BE2C (cell line): ENCODE data around the gene TFG.

Source experiments
- DNase-seq: peaks from one replicate; pipeline ENCODE4 v3.0.0-alpha.2; 2020
- H3K27me3 ChIP-seq: fragments of 250-450 bp; sonication (Bioruptor Pico); 2 replicates; pipeline ENCODE4 v1.5.1; 2020; ENCODE audit warnings: mild to moderate bottlenecking
- H3K36me3 ChIP-seq: fragments of 250-450 bp; sonication (Bioruptor Pico); 2 replicates; pipeline ENCODE4 v1.5.1; 2020; ENCODE audit warnings: mild to moderate bottlenecking
- H3K4me1 ChIP-seq: fragments of 250-450 bp; sonication (Bioruptor Pico); 2 replicates; pipeline ENCODE4 v1.5.1; 2020
- H3K4me3 ChIP-seq: 2 replicates; pipeline ENCODE4 v1.5.1; 2011; ENCODE audit warnings: low read depth, low read length
- H3K9me3 ChIP-seq: fragments of 250-450 bp; sonication (Bioruptor Pico); 2 replicates; pipeline ENCODE4 v1.5.1; 2020
- TF ChIP-seq, protein P1 (sequence below): IDR thresholded peaks from 2 replicates; pipeline ENCODE4 v1.5.1; 2012; ENCODE audit warnings: mild to moderate bottlenecking, low read depth, low read length

Gene TFG

GRCh38 chr3:100717063-100717462 is 7.8 kb downstream of the TFG start:
- TF ChIP-seq, protein P1, sequence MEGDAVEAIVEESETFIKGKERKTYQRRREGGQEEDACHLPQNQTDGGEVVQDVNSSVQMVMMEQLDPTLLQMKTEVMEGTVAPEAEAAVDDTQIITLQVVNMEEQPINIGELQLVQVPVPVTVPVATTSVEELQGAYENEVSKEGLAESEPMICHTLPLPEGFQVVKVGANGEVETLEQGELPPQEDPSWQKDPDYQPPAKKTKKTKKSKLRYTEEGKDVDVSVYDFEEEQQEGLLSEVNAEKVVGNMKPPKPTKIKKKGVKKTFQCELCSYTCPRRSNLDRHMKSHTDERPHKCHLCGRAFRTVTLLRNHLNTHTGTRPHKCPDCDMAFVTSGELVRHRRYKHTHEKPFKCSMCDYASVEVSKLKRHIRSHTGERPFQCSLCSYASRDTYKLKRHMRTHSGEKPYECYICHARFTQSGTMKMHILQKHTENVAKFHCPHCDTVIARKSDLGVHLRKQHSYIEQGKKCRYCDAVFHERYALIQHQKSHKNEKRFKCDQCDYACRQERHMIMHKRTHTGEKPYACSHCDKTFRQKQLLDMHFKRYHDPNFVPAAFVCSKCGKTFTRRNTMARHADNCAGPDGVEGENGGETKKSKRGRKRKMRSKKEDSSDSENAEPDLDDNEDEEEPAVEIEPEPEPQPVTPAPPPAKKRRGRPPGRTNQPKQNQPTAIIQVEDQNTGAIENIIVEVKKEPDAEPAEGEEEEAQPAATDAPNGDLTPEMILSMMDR = no peak
- no peak for DNase-seq
- peaks cover 63% of the 10 kb centered on the region for H3K36me3 ChIP-seq

GRCh38 chr3:100717637-100718487 is 8.6 kb downstream of the TFG start:
- no peaks in the 10 kb centered on the region for H3K4me1 ChIP-seq
- TF ChIP-seq, protein P1 = no peak
- H3K4me3 ChIP-seq = no peak overlapping the region
- no peak for DNase-seq
- peaks cover 71% of the 10 kb centered on the region for H3K36me3 ChIP-seq
- H3K27me3 ChIP-seq = no peaks in the 10 kb centered on the region
- H3K9me3 ChIP-seq = no peaks in the 10 kb centered on the region; the same call in 1 of the 2 replicates

More at GRCh38 chr3:100717063-100717462, 7.8 kb downstream of the TFG start:
- Histone ChIP-seq H3K4me3 (no peak overlapping the region), H3K27me3 (no peaks in the 10 kb centered on the region), H3K4me1 (no peaks in the 10 kb centered on the region), H3K9me3 (no peaks in the 10 kb centered on the region; the same call in 1 of the 2 replicates)

DNA sequence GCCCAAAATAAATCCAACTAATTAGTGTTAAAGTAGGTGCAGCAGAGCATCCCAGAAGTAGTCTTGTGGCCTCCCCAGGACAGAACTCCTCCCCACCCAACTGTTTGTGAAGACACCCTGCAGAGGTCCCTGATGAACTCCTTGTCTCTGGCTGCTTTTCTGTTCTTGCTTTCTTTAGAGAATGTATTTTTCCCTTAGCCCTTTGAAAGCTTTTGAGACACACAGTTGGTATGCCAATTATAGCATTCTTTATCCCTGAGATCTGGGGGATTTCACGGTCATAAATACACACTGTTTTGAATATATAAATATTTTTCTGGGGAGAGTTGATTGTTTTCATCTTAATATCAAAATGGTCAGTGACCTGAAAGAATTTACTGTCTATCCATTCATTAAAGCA is 9.8 kb downstream of the TFG start:
- TF ChIP-seq, protein P1 = no peak
- Histone ChIP-seq H3K4me3 (no peak overlapping the region), H3K36me3 (peaks cover 63% of the 10 kb centered on the region), H3K9me3 (no peaks in the 10 kb centered on the region; the same call in 1 of the 2 replicates), H3K27me3 (no peaks in the 10 kb centered on the region), H3K4me1 (no peaks in the 10 kb centered on the region)
- no peak for DNase-seq

- DNase-seq = no peak
- Histone ChIP-seq H3K4me3 (no peak overlapping the region), H3K27me3 (no peaks in the 10 kb centered on the region), H3K4me1 (no peaks in the 10 kb centered on the region), H3K9me3 (no peaks in the 10 kb centered on the region; the same call in 1 of the 2 replicates), H3K36me3 (peaks cover 60% of the 10 kb centered on the region)
- TF ChIP-seq, protein P1 = no peak
These were observed 11.1 kb downstream of the TFG start for GRCh38 chr3:100720426-100720825.

DNA sequence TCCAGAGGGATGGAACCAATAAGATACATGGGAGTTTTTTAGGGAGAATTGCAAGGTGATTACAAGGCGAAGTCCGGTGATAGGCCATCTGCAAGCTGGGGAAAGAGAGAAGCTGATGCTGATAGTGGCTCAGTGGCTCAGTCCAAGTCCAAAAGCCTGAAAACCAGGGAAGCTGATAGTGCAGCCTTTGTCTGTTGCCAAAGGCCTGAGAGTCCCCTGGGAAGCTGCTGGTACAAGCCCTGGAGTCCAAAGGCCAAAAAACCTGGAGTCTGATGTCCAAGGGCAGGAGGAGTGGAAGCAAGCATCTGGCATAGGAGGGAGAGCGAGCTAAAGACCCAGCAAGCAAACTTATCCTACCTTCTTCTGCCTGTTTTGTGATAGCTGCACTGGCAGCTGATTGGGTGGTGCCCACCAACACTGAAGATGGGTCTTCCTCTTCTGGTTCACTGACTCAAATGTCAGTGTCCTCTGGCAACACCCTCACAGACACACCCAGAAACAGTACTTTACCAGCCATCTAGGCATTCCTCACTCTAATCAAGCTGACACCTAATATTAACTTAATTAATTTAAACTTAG is 16.7 kb downstream of the TFG start:
- no peak overlapping the region for H3K4me3 ChIP-seq
- no peaks in the 10 kb centered on the region for H3K27me3 ChIP-seq
- TF ChIP-seq, protein P1 = no peak
- no peaks in the 10 kb centered on the region for H3K4me1 ChIP-seq
- peaks cover 59% of the 10 kb centered on the region for H3K36me3 ChIP-seq
- DNase-seq = no peak
- no peaks in the 10 kb centered on the region; the same call in 1 of the 2 replicates for H3K9me3 ChIP-seq

DNA sequence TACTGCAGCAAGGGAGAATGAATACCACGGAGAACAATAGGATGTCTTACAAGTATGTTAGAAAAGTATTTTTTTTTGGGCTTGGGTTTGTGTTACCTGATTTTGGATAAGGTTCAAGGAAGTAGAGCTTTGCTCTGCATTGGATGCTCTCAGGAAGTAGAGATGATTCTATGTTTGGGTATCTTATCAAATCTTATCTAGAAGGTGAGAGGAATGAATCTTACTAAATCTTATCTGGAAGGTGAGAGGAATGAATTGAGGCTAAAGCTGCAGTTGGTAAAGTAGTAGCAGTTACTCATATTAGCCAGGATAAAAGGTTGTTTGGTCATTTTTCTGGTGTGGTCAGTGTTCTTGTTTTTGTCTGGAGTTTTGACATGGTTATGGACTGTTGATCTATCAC is 17.4 kb downstream of the TFG start:
- H3K4me3 ChIP-seq = no peak overlapping the region
- no peaks in the 10 kb centered on the region for H3K27me3 ChIP-seq
- H3K9me3 ChIP-seq = no peaks in the 10 kb centered on the region; the same call in 1 of the 2 replicates
- no peaks in the 10 kb centered on the region for H3K4me1 ChIP-seq
- TF ChIP-seq, protein P1 = no peak
- H3K36me3 ChIP-seq = peaks cover 52% of the 10 kb centered on the region
- no peak for DNase-seq
